K562 treated with DMSO at 1 percent for 4 hours (cell line): ENCODE data around the gene GAGE2A. TPM values are rescaled to one million over a fixed set of nuclear protein-coding genes. Genes with fewer than 3 reads are reported as not detected.

Source experiments
- total RNA-seq: library from RNA; unstranded; fragments of 300-600 nt; gene quantifications from 2 replicates; pipeline ENCODE4 v1.2.3, GENCODE V29; 2022; ENCODE audit not compliant: insufficient read depth

Gene GAGE2A, protein sequence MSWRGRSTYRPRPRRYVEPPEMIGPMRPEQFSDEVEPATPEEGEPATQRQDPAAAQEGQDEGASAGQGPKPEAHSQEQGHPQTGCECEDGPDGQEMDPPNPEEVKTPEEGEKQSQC
- 14.2 and 26.2 TPM in 2 replicates for total RNA-seq

DNA sequence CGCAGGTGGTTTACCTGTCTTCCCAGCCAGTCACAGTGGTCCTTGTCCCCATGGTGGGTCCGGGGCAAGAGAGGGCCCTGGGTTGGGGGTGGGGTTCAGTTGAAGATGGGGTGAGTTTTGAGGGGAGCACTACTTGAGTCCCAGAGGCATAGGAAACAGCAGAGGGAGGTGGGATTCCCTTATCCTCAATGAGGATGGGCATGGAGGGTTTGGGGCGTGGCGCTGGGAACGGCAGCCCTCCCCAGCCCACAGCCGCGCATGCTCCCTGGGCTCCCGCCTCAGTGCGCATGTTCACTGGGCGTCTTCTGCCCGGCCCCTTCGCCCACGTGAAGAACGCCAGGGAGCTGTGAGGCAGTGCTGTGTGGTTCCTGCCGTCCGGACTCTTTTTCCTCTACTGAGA is at the start of gene GAGE2A:
Gene GAGE2A (plus strand): TSS at position 301 of the 400 bp plus-strand sequence. CDS start 1,155 bp downstream, outside the sequence.

DNA sequence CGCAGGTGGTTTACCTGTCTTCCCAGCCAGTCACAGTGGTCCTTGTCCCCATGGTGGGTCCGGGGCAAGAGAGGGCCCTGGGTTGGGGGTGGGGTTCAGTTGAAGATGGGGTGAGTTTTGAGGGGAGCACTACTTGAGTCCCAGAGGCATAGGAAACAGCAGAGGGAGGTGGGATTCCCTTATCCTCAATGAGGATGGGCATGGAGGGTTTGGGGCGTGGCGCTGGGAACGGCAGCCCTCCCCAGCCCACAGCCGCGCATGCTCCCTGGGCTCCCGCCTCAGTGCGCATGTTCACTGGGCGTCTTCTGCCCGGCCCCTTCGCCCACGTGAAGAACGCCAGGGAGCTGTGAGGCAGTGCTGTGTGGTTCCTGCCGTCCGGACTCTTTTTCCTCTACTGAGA is 47.9 kb upstream of the GAGE2A start, which contains the start of gene GAGE12D:
Gene GAGE12D (plus strand): TSS at position 301 of the 400 bp plus-strand sequence. CDS start 1,155 bp downstream, outside the sequence.

DNA sequence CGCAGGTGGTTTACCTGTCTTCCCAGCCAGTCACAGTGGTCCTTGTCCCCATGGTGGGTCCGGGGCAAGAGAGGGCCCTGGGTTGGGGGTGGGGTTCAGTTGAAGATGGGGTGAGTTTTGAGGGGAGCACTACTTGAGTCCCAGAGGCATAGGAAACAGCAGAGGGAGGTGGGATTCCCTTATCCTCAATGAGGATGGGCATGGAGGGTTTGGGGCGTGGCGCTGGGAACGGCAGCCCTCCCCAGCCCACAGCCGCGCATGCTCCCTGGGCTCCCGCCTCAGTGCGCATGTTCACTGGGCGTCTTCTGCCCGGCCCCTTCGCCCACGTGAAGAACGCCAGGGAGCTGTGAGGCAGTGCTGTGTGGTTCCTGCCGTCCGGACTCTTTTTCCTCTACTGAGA is 38.3 kb upstream of the GAGE2A start, which contains the start of gene GAGE12E:
Gene GAGE12E (plus strand): TSS at position 301 of the 400 bp plus-strand sequence. CDS start 1,155 bp downstream, outside the sequence.

DNA sequence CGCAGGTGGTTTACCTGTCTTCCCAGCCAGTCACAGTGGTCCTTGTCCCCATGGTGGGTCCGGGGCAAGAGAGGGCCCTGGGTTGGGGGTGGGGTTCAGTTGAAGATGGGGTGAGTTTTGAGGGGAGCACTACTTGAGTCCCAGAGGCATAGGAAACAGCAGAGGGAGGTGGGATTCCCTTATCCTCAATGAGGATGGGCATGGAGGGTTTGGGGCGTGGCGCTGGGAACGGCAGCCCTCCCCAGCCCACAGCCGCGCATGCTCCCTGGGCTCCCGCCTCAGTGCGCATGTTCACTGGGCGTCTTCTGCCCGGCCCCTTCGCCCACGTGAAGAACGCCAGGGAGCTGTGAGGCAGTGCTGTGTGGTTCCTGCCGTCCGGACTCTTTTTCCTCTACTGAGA is 28.8 kb upstream of the GAGE2A start, which contains the start of gene GAGE12F:
Gene GAGE12F (plus strand): TSS at position 301 of the 400 bp plus-strand sequence. CDS start 1,155 bp downstream, outside the sequence.

DNA sequence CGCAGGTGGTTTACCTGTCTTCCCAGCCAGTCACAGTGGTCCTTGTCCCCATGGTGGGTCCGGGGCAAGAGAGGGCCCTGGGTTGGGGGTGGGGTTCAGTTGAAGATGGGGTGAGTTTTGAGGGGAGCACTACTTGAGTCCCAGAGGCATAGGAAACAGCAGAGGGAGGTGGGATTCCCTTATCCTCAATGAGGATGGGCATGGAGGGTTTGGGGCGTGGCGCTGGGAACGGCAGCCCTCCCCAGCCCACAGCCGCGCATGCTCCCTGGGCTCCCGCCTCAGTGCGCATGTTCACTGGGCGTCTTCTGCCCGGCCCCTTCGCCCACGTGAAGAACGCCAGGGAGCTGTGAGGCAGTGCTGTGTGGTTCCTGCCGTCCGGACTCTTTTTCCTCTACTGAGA is 19.2 kb upstream of the GAGE2A start, which contains the start of gene GAGE12G:
Gene GAGE12G (plus strand): TSS at position 301 of the 400 bp plus-strand sequence. CDS start 1,155 bp downstream, outside the sequence.

DNA sequence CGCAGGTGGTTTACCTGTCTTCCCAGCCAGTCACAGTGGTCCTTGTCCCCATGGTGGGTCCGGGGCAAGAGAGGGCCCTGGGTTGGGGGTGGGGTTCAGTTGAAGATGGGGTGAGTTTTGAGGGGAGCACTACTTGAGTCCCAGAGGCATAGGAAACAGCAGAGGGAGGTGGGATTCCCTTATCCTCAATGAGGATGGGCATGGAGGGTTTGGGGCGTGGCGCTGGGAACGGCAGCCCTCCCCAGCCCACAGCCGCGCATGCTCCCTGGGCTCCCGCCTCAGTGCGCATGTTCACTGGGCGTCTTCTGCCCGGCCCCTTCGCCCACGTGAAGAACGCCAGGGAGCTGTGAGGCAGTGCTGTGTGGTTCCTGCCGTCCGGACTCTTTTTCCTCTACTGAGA is 9.6 kb upstream of the GAGE2A start, which contains the start of gene GAGE12H:
Gene GAGE12H (plus strand): TSS at position 301 of the 400 bp plus-strand sequence. CDS start 1,155 bp downstream, outside the sequence.

DNA sequence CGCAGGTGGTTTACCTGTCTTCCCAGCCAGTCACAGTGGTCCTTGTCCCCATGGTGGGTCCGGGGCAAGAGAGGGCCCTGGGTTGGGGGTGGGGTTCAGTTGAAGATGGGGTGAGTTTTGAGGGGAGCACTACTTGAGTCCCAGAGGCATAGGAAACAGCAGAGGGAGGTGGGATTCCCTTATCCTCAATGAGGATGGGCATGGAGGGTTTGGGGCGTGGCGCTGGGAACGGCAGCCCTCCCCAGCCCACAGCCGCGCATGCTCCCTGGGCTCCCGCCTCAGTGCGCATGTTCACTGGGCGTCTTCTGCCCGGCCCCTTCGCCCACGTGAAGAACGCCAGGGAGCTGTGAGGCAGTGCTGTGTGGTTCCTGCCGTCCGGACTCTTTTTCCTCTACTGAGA is 9.4 kb downstream of the GAGE2A start, which contains the start of gene GAGE1:
Gene GAGE1 (plus strand): TSS at position 301 of the 400 bp plus-strand sequence. CDS start 1,155 bp downstream, outside the sequence.

Other genes with a start within 250 kb of the GAGE2A start
- gene GAGE12C, start 57.3 kb upstream of the GAGE2A start, total RNA-seq, result not detected in 2 replicates
- gene GAGE12D, start 47.8 kb upstream of the GAGE2A start, total RNA-seq, result not detected in 2 replicates
- gene GAGE12E, start 38.2 kb upstream of the GAGE2A start, total RNA-seq, result not detected in 2 replicates
- not detected in 2 replicates for gene GAGE12F, start 28.7 kb upstream of the GAGE2A start, total RNA-seq
- not detected in 2 replicates for gene GAGE12G, start 19.1 kb upstream of the GAGE2A start, total RNA-seq
- not detected in 2 replicates for gene GAGE12H, start 9.5 kb upstream of the GAGE2A start, total RNA-seq
- gene GAGE1, start 9.5 kb downstream of the GAGE2A start, total RNA-seq, result 11.1 and 18.2 TPM in 2 replicates
- 84.7 and 89.1 TPM in 2 replicates for gene PAGE1, start 106.5 kb downstream of the GAGE2A start, total RNA-seq
- 10.5 TPM in 1 of 2 replicates, not detected in the other for gene PAGE4, start 239.8 kb downstream of the GAGE2A start, total RNA-seq